Effector CD4-positive, alpha-beta T cell (primary cell): Measurements from ENCODE around the gene CCSER1.
"Not testable (repeated sequence)": the region's sequence is repeated elsewhere in the genome, so short reads cannot be mapped to it uniquely, and the experiment has no call there.

Experiments
- DNase-seq: peaks from one replicate; pipeline ENCODE4 v3.0.0-alpha.2; 2020

The CCSER1 gene

GRCh38 chr4:90456891-90457290 is 329.7 kb downstream of the CCSER1 start:
- no peak for DNase-seq

GRCh38 chr4:90457817-90458216 is 330.6 kb downstream of the CCSER1 start:
- DNase-seq, result no peak

GRCh38 chr4:90458576-90458975 is 331.4 kb downstream of the CCSER1 start:
- no peak for DNase-seq

GRCh38 chr4:90474484-90474883 is 347.3 kb downstream of the CCSER1 start:
- DNase-seq, result no peak

GRCh38 chr4:90476019-90476418 is 348.8 kb downstream of the CCSER1 start:
- DNase-seq, result no peak

- no peak for DNase-seq
Observed at GRCh38 chr4:90476586-90476985, 349.4 kb downstream of the CCSER1 start.

- DNase-seq, result not testable (repeated sequence)
Observed at GRCh38 chr4:90484894-90485293, 357.7 kb downstream of the CCSER1 start.

- DNase-seq, result no peak
Observed at GRCh38 chr4:90486346-90486745, 359.2 kb downstream of the CCSER1 start.

- DNase-seq, result no peak
Observed at GRCh38 chr4:90495211-90495610, 368.0 kb downstream of the CCSER1 start.

- no peak for DNase-seq
Observed at GRCh38 chr4:90495936-90496335, 368.7 kb downstream of the CCSER1 start.

GRCh38 chr4:90498175-90498574 is 371.0 kb downstream of the CCSER1 start:
- no peak for DNase-seq

GRCh38 chr4:90503677-90504076 is 376.5 kb downstream of the CCSER1 start:
- DNase-seq, result no peak

- no peak for DNase-seq
Observed at GRCh38 chr4:90515191-90515590, 388.0 kb downstream of the CCSER1 start.

GRCh38 chr4:90528551-90528950 is 401.4 kb downstream of the CCSER1 start:
- DNase-seq, result no peak

- DNase-seq, result no peak
Observed at GRCh38 chr4:90536408-90536807, 409.2 kb downstream of the CCSER1 start.

GRCh38 chr4:90537491-90537890 is 410.3 kb downstream of the CCSER1 start:
- no peak for DNase-seq

GRCh38 chr4:90540536-90540935 is 413.3 kb downstream of the CCSER1 start:
- no peak for DNase-seq

GRCh38 chr4:90542216-90542615 is 415.0 kb downstream of the CCSER1 start:
- no peak for DNase-seq

- no peak for DNase-seq
Observed at GRCh38 chr4:90543419-90544170, 416.4 kb downstream of the CCSER1 start.

- DNase-seq, result no peak
Observed at GRCh38 chr4:90544532-90545045, 417.4 kb downstream of the CCSER1 start.

- DNase-seq, result no peak
Observed at GRCh38 chr4:90545380-90545779, 418.2 kb downstream of the CCSER1 start.

- no peak for DNase-seq
Observed at GRCh38 chr4:90546114-90546513, 418.9 kb downstream of the CCSER1 start.

GRCh38 chr4:90570615-90571014 is 443.4 kb downstream of the CCSER1 start:
- no peak for DNase-seq

- no peak for DNase-seq
Observed at GRCh38 chr4:90572996-90573395, 445.8 kb downstream of the CCSER1 start.

- no peak for DNase-seq
Observed at GRCh38 chr4:90575371-90575770, 448.2 kb downstream of the CCSER1 start.
